SK-N-SH (cell line): ENCODE measurements around the gene NIN. TPM values are rescaled to one million over a fixed set of nuclear protein-coding genes. Genes with fewer than 3 reads are reported as not detected.

Experiments used
- CTCF ChIA-PET: fragments of 300-600, 350-600 bp; formaldehyde crosslinking; extraction: SDS; loops from one replicate; lab custom pipeline; 2021; lab: Yijun Ruan, JAX
- POLR2A ChIA-PET: fragments of 350-600 bp; sonication (Branson Sonifier 250); formaldehyde crosslinking; extraction: SDS; loops from one replicate; lab custom pipeline; 2020; ENCODE audit warnings: antibody characterized with exemption, inconsistent platforms; lab: Yijun Ruan, JAX
- DNase-seq: peaks from one replicate; pipeline ENCODE4 v3.0.0; 2012
- H2AFZ ChIP-seq: fragments of 200-600 bp; sonication (generic); 2 replicates; pipeline ENCODE4 v1.8.1; 2016; ENCODE audit warnings: antibody characterized with exemption, mild to moderate bottlenecking, low read depth
- H3F3A ChIP-seq: fragments of 200-600 bp; sonication (generic); replicated peaks from 2 replicates; pipeline ENCODE3; 2016; ENCODE audit warnings: antibody characterized with exemption, mild to moderate bottlenecking; ENCODE audit not compliant: insufficient read depth
- H3K27ac ChIP-seq, 2 experiments: fragments of 200-500 bp in 1 of 2; fragments of 200-600 bp in 1 of 2; sonication (Bioruptor generic) in 1 of 2; sonication (generic), shearing (Covaris generic) in 1 of 2; 2 replicates each; pipeline versions ENCODE4 v1.5.1 to v1.6.1; 2014 to 2016; ENCODE audit warnings: low read depth in 2 of 2, inconsistent platforms in 1 of 2, low read length in 1 of 2, mild to moderate bottlenecking in 1 of 2, mixed read lengths in 1 of 2
- H3K27me3 ChIP-seq: fragments of 200-600 bp; sonication (generic), shearing (Covaris generic); 2 replicates; pipeline ENCODE4 v1.6.1; 2016; ENCODE audit warnings: mixed run types; ENCODE audit not compliant: insufficient read depth
- H3K36me3 ChIP-seq, 2 experiments: fragments of 200-500 bp in 1 of 2; fragments of 200-600 bp in 1 of 2; sonication (Bioruptor generic) in 1 of 2; sonication (generic) in 1 of 2; replicated peaks in 1 of 2; 2 replicates each; pipeline versions ENCODE3 to v1.5.1; 2014 to 2016; ENCODE audit warnings: low read length in 1 of 2, mild to moderate bottlenecking in 1 of 2; ENCODE audit not compliant: insufficient read depth in 2 of 2, control insufficient read depth in 1 of 2
- H3K4me1 ChIP-seq, 2 experiments: fragments of 200-500 bp in 1 of 2; fragments of 200-600 bp in 1 of 2; sonication (Bioruptor generic) in 1 of 2; sonication (generic), shearing (Covaris generic) in 1 of 2; 2 replicates each; pipeline versions ENCODE4 v1.5.1 to v1.6.1; 2014 to 2016; ENCODE audit warnings: low read depth in 1 of 2, low read length in 1 of 2, mixed run types in 1 of 2; ENCODE audit not compliant: insufficient read depth in 2 of 2, control insufficient read depth in 1 of 2
- H3K4me2 ChIP-seq: fragments of 200-600 bp; sonication (generic), shearing (Covaris generic); 2 replicates; pipeline ENCODE4 v1.6.1; 2017; ENCODE audit warnings: mixed run types
- H3K4me3 ChIP-seq, 2 experiments: fragments of 200-500 bp in 1 of 2; fragments of 200-600 bp in 1 of 2; sonication (Bioruptor generic) in 1 of 2; sonication (generic), shearing (Covaris generic) in 1 of 2; 2 replicates each; pipeline versions ENCODE4 v1.5.1 to v1.8.1; 2014 to 2016; ENCODE audit warnings: low read depth in 2 of 2, inconsistent platforms in 1 of 2, low read length in 1 of 2, mild to moderate bottlenecking in 1 of 2, mixed read lengths in 1 of 2, moderate library complexity in 1 of 2
- H3K79me2 ChIP-seq: fragments of 200-600 bp; sonication (generic); 2 replicates; pipeline ENCODE4 v1.8.1; 2017; ENCODE audit warnings: mild to moderate bottlenecking; ENCODE audit not compliant: insufficient read depth
- H3K9ac ChIP-seq: fragments of 200-600 bp; sonication (generic); 2 replicates; pipeline ENCODE4 v1.6.1; 2017; ENCODE audit warnings: mixed run types
- H3K9me2 ChIP-seq: fragments of 200-600 bp; sonication (generic); 2 replicates; pipeline ENCODE4 v1.6.1; 2017; ENCODE audit warnings: mixed run types
- H3K9me3 ChIP-seq: fragments of 200-600 bp; sonication (generic); 2 replicates; pipeline ENCODE4 v1.6.1; 2017; ENCODE audit warnings: mixed run types, mild to moderate bottlenecking, moderate library complexity
- H4K20me1 ChIP-seq: fragments of 200-600 bp; sonication (generic); 2 replicates; pipeline ENCODE4 v1.6.1; 2017; ENCODE audit warnings: mild to moderate bottlenecking, mixed run types; ENCODE audit not compliant: insufficient read depth
- EZH2phosphoT487 ChIP-seq: fragments of 200-600 bp; sonication (generic); IDR thresholded peaks from 2 replicates; pipeline ENCODE4 v1.6.1; 2017; ENCODE audit warnings: low read depth, mixed run types, mild to moderate bottlenecking, antibody characterized with exemption, moderate library complexity, borderline replicate concordance
- MXI1 ChIP-seq: IDR thresholded peaks from 2 replicates; pipeline ENCODE4 v1.6.1; 2012; ENCODE audit warnings: mild to moderate bottlenecking, low read depth, low read length, improper control_type of control experiment
- NRF1 ChIP-seq: IDR thresholded peaks from 2 replicates; pipeline ENCODE4 v1.6.1; 2012; ENCODE audit warnings: low read depth, mild to moderate bottlenecking, low read length
- RXRA ChIP-seq: IDR thresholded peaks from 2 replicates; pipeline ENCODE4 v1.4.0; 2012; ENCODE audit warnings: low read depth, mild to moderate bottlenecking, borderline replicate concordance
- TEAD4 ChIP-seq: IDR thresholded peaks from 2 replicates; pipeline ENCODE4 v1.4.0; 2012; ENCODE audit warnings: mild to moderate bottlenecking, borderline replicate concordance; ENCODE audit not compliant: insufficient read depth
- WGBS: methylation state at CpG from one replicate; pipeline ENCODE4 v1.1.6; 2017; ENCODE audit warnings: low lambda C conversion rate; 5-methylcytosine and 5-hydroxymethylcytosine counted together
- polyA plus RNA-seq, 3 experiments: library from polyadenylated mRNA; depleted of rRNA; stranded (reverse); fragments of >200 nt; gene quantifications; 2 replicates each; pipeline ENCODE4 v1.2.3, GENCODE V29; 2012
- TF ChIP-seq, protein P1 (sequence below): IDR thresholded peaks from 2 replicates; pipeline ENCODE4 v1.6.1; 2012; ENCODE audit warnings: mild to moderate bottlenecking, low read depth, low read length, moderate library complexity

Gene NIN
- polyA plus RNA-seq, 1 of the 3 experiments (the other 2 are of a cell fraction) = 10.0 TPM

DNA sequence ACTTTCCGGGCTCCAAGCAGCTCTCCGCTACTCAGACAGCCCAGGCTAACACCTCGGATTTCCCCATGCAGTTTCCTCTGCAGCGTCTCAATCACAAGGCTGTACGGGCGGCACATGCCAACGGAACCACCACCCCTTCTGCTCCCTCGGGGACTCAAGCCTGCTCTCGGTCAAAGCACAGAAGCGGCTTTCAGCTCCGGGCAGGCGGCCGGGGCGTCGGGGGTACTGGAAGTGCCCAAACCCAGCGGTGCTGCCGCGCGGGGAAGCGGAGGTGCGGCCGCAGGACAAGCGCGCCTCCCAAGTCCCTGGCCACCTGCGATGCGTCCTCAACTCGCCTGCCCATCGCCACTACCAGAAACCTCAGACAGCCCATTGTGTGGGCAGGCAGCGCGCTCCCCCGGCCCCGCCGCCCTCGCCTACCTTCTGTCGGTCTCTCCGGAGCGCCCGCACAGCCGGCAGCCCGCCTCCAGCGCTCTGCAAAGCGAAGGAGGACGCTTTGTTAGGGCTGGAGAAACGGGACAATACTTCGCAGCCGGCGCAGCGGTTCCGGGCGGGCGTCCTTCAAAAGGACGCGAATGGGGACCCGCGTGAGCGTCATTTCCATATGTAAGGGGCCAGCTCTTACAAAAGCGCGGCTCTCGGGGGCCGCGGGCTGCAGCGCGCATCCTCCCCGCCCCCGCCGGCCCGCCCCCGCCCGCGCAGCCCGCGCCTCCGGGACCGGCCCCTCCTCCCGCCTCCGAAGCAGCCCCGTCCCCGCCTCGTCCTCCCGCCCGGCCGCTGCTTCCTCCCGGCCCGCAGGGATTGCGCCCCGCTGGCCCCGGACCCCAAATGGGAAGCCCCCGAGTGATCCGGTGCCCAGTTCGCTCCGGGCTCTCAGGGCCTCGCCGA is 674 bp downstream of the NIN start:
- TF ChIP-seq, protein P1, sequence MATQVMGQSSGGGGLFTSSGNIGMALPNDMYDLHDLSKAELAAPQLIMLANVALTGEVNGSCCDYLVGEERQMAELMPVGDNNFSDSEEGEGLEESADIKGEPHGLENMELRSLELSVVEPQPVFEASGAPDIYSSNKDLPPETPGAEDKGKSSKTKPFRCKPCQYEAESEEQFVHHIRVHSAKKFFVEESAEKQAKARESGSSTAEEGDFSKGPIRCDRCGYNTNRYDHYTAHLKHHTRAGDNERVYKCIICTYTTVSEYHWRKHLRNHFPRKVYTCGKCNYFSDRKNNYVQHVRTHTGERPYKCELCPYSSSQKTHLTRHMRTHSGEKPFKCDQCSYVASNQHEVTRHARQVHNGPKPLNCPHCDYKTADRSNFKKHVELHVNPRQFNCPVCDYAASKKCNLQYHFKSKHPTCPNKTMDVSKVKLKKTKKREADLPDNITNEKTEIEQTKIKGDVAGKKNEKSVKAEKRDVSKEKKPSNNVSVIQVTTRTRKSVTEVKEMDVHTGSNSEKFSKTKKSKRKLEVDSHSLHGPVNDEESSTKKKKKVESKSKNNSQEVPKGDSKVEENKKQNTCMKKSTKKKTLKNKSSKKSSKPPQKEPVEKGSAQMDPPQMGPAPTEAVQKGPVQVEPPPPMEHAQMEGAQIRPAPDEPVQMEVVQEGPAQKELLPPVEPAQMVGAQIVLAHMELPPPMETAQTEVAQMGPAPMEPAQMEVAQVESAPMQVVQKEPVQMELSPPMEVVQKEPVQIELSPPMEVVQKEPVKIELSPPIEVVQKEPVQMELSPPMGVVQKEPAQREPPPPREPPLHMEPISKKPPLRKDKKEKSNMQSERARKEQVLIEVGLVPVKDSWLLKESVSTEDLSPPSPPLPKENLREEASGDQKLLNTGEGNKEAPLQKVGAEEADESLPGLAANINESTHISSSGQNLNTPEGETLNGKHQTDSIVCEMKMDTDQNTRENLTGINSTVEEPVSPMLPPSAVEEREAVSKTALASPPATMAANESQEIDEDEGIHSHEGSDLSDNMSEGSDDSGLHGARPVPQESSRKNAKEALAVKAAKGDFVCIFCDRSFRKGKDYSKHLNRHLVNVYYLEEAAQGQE = no peak
- TF ChIP-seq EZH2phosphoT487 (no peak), NRF1 (no peak), TEAD4 (no peak), MXI1 (peak; percentile 12; the same call in 1 of the 2 replicates)
- TF ChIP-seq, all 33 proteins: peak for 1
- H3K4me1 ChIP-seq = peaks cover 15 to 16% of the 10 kb centered on the region in 2 experiments; a peak in 2 of 4 replicates

DNA sequence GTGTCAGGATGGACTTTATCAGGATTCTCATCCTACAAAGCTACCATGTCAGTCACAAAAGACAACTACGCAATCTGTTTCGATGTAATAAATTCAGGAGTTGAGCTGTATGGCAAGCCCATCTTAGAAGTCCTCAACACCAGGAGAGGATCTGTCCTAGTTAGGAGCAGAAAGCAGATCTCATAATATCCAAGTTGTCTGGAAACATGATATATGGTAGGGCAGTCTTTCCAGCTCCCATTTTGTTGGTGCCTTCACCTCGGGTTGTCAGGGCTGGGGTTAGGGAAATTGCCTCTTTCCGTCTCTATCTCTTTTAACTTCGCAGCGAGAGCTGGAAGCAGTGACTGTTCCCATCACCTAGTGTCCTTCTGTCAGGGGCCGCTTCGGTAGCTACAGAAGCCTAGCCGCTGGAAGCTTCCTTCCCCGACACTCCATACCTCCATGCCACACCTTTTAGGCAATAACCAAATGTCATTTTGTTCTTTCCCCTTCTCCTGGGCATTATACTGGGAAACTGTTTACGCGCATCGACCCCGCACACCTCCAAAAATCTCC is 1.4 kb downstream of the NIN start:
- Histone ChIP-seq H3K9me2 (no peaks in the 10 kb centered on the region), H3F3A (no peaks in the 10 kb centered on the region), H2AFZ (no peak overlapping the region), H3K79me2 (peaks cover 57% of the 10 kb centered on the region), H3K4me1 (peaks cover 16 to 19% of the 10 kb centered on the region in 2 experiments; a peak in 2 of 4 replicates), H3K9ac (peak overlapping the region; percentile 89), H3K27me3 (no peaks in the 10 kb centered on the region), H3K27ac (peak overlapping the region in 1 of 2 experiments; percentile 34; a peak in 1 of 4 replicates), H3K9me3 (no peaks in the 10 kb centered on the region), H3K36me3 (peaks cover 3 to 9% of the 10 kb centered on the region in 2 experiments), H3K4me2 (peak overlapping the region; percentile 90), H3K4me3 (peak overlapping the region; percentile 71 to 80), H4K20me1 (peaks cover 56% of the 10 kb centered on the region)
- ChIA-PET CTCF (interaction anchor here (0.7 to 2.3 kb wide), 6 partner anchors 21 to 56 kb away, joined by 3 to 9 read pairs (median 4); no protein-coding TSS in a partner anchor), POLR2A (interaction anchor here (0.8 to 1.3 kb wide), 3 partner anchors 42 to 266 kb away, joined by 3 to 4 read pairs (median 3); partner anchors contain the start of gene TRIM9)
- 38% methylated on average over 14 of the region's 14 CpGs for WGBS
- TF ChIP-seq RXRA = no peak
- peak; percentile 27 for DNase-seq

More for the DNA sequence above, 674 bp downstream of the NIN start:
- peak; percentile 85 for DNase-seq
- Histone ChIP-seq H3K4me3 (peak overlapping the region; percentile 71 to 80), H3K79me2 (peaks cover 50% of the 10 kb centered on the region), H2AFZ (no peak overlapping the region), H3K27ac (peak overlapping the region; percentile 61 to 91), H3K4me2 (peak overlapping the region; percentile 90), H3K9ac (peak overlapping the region; percentile 89), H3K27me3 (no peaks in the 10 kb centered on the region), H3K9me3 (no peaks in the 10 kb centered on the region), H3F3A (no peaks in the 10 kb centered on the region), H3K36me3 (peaks cover 3 to 5% of the 10 kb centered on the region in 2 experiments), H3K9me2 (no peaks in the 10 kb centered on the region), H4K20me1 (peaks cover 49% of the 10 kb centered on the region)
- POLR2A ChIA-PET = interaction anchor here (0.8 to 1.3 kb wide), 3 partner anchors 42 to 265 kb away, joined by 3 to 4 read pairs (median 3); partner anchors contain the start of gene TRIM9
- CTCF ChIA-PET = interaction anchor here (0.9 to 2.3 kb wide), 7 partner anchors 25 to 95 kb away, joined by 3 to 9 read pairs (median 4); no protein-coding TSS in a partner anchor
- 5% methylated on average over 23 of the region's 93 CpGs for WGBS
